ENCODE data around the gene MBTPS1. TPM values are rescaled to one million over a fixed set of nuclear protein-coding genes. Genes with fewer than 3 reads are reported as not detected.

The MBTPS1 gene
- total and polyA plus RNA-seq, 4 donors: 45.5 to 130 (median 68.0) TPM

GRCh38 chr16:84096447-84097005 is 20.2 kb downstream of the MBTPS1 start:
- no peak for TF ChIP-seq CTCF (IDR thresholded peaks at IDR 0.05; ENCODE audit: control extremely low read depth, extremely low read depth)
- H3K27me3 ChIP-seq (ENCODE audit: control insufficient read depth in 3 of 3, insufficient read depth in 3 of 3, low read length in 2 of 3): no peaks in the 10 kb centered on the region
- ATAC-seq (ENCODE audit: insufficient read depth, low FRiP score): peak; percentile 69
- H3K27ac ChIP-seq (ENCODE audit: low read depth in 1 of 2, low read length in 1 of 2): no peak overlapping the region
- H3K36me3 ChIP-seq (ENCODE audit: control insufficient read depth in 4 of 4, insufficient read depth in 4 of 4, low read length in 4 of 4): peaks cover 25 to 45% (median 28%) of the 10 kb centered on the region in 4 donors
- H3K4me1 ChIP-seq (ENCODE audit: control insufficient read depth in 5 of 5, insufficient read depth in 5 of 5, low read length in 5 of 5): peaks cover 0 to 5% (median 0%) of the 10 kb centered on the region in 5 donors
- H3K9ac ChIP-seq (ENCODE audit: insufficient read depth in 1 of 2, low read length in 2 of 2): no peak overlapping the region
- WGBS, 2 donors: 69 to 84% methylated on average over 4 of the region's 4 CpGs
- no peak overlapping the region for H3K4me3 ChIP-seq
- DNase-seq: peak; percentile 40 to 75 (median 57)
- no peaks in the 10 kb centered on the region for H3K9me3 ChIP-seq (ENCODE audit: control insufficient read depth in 4 of 4, insufficient read depth in 3 of 4, low read length in 3 of 4)

- no peaks in the 10 kb centered on the region for H3K9me3 ChIP-seq (ENCODE audit: control insufficient read depth in 4 of 4, insufficient read depth in 3 of 4, low read length in 3 of 4)
- no peak overlapping the region for H3K9ac ChIP-seq (ENCODE audit: insufficient read depth in 1 of 2, low read length in 2 of 2)
- H3K4me3 ChIP-seq: no peak overlapping the region
- no peak for DNase-seq
- no peak for ATAC-seq (ENCODE audit: insufficient read depth, low FRiP score)
- H3K36me3 ChIP-seq (ENCODE audit: control insufficient read depth in 4 of 4, insufficient read depth in 4 of 4, low read length in 4 of 4): peaks cover 27 to 43% (median 31%) of the 10 kb centered on the region in 4 donors
- H3K27me3 ChIP-seq (ENCODE audit: control insufficient read depth in 3 of 3, insufficient read depth in 3 of 3, low read length in 2 of 3): no peaks in the 10 kb centered on the region
- WGBS, 2 donors: 90% methylated on average over 14 of the region's 14 CpGs
- H3K27ac ChIP-seq (ENCODE audit: low read depth in 1 of 2, low read length in 1 of 2): peak overlapping the region in 1 of 2 donors; percentile 69
- TF ChIP-seq CTCF (IDR thresholded peaks at IDR 0.05; ENCODE audit: control extremely low read depth, extremely low read depth): no peak
- H3K4me1 ChIP-seq (ENCODE audit: control insufficient read depth in 5 of 5, insufficient read depth in 5 of 5, low read length in 5 of 5): peaks cover 0 to 5% (median 0%) of the 10 kb centered on the region in 5 donors
These were observed 21.3 kb downstream of the MBTPS1 start for GRCh38 chr16:84095466-84095865.

- no peak overlapping the region for H3K4me3 ChIP-seq
- WGBS, 2 donors: 97 to 98% methylated on average over 4 of the region's 4 CpGs
- H3K36me3 ChIP-seq (ENCODE audit: control insufficient read depth in 4 of 4, insufficient read depth in 4 of 4, low read length in 4 of 4): peaks cover 29 to 54% (median 37%) of the 10 kb centered on the region in 4 donors
- TF ChIP-seq CTCF (IDR thresholded peaks at IDR 0.05; ENCODE audit: control extremely low read depth, extremely low read depth): no peak
- peaks cover 0 to 4% (median 0%) of the 10 kb centered on the region in 5 donors for H3K4me1 ChIP-seq (ENCODE audit: control insufficient read depth in 5 of 5, insufficient read depth in 5 of 5, low read length in 5 of 5)
- H3K9me3 ChIP-seq (ENCODE audit: control insufficient read depth in 4 of 4, insufficient read depth in 3 of 4, low read length in 3 of 4): no peaks in the 10 kb centered on the region
- H3K27ac ChIP-seq (ENCODE audit: low read depth in 1 of 2, low read length in 1 of 2): no peak overlapping the region
- H3K9ac ChIP-seq (ENCODE audit: insufficient read depth in 1 of 2, low read length in 2 of 2): no peak overlapping the region
- no peaks in the 10 kb centered on the region for H3K27me3 ChIP-seq (ENCODE audit: control insufficient read depth in 3 of 3, insufficient read depth in 3 of 3, low read length in 2 of 3)
- DNase-seq (no peak), ATAC-seq (ENCODE audit: insufficient read depth, low FRiP score) (no peak)
These were observed 22.9 kb downstream of the MBTPS1 start for GRCh38 chr16:84093879-84094270.

Measured in lung (tissue), 12 donors.